Lung (tissue), 12 donors: ENCODE measurements around the gene OTUD5. TPM values are rescaled to one million over a fixed set of nuclear protein-coding genes. Genes with fewer than 3 reads are reported as not detected.

ENCODE experiments used
- ATAC-seq: fragments of 200-7000 bp; cut with Tn5 transposase; one replicate; pipeline ENCODE4 v1.9.1; 2020; ENCODE audit warnings: moderate number of reproducible peaks; ENCODE audit not compliant: insufficient read depth, low FRiP score
- DNase-seq, 3 donors: peaks; one replicate each; pipeline ENCODE4 v3.0.0-alpha.2; 2013 to 2017
- H3K27ac ChIP-seq, 2 donors: one replicate each; pipeline ENCODE4 v1.5.1; 2013; ENCODE audit warnings: mild to moderate bottlenecking in 2 of 2, moderate library complexity in 2 of 2, control low read depth in 1 of 2, inconsistent platforms in 1 of 2, low read depth in 1 of 2, low read length in 1 of 2
- H3K27me3 ChIP-seq, 3 donors: one replicate each; pipeline ENCODE4 v1.5.1; 2013; ENCODE audit warnings: low read length in 2 of 3; ENCODE audit not compliant: control insufficient read depth in 3 of 3, insufficient read depth in 3 of 3
- H3K36me3 ChIP-seq, 4 donors: one replicate each; pipeline ENCODE4 v1.5.1; 2013; ENCODE audit warnings: low read length in 4 of 4, mild to moderate bottlenecking in 1 of 4, moderate library complexity in 1 of 4; ENCODE audit not compliant: control insufficient read depth in 4 of 4, insufficient read depth in 4 of 4
- H3K4me1 ChIP-seq, 5 donors: one replicate each; pipeline ENCODE4 v1.5.1; 2013; ENCODE audit warnings: low read length in 5 of 5, mild to moderate bottlenecking in 2 of 5, moderate library complexity in 1 of 5; ENCODE audit not compliant: control insufficient read depth in 5 of 5, insufficient read depth in 5 of 5
- H3K4me3 ChIP-seq: one replicate; pipeline ENCODE4 v1.5.1; 2013; ENCODE audit warnings: mild to moderate bottlenecking, control low read depth, moderate library complexity
- H3K9ac ChIP-seq, 2 donors: one replicate each; pipeline ENCODE4 v1.5.1; 2013; ENCODE audit warnings: low read length in 2 of 2, control low read depth in 1 of 2; ENCODE audit not compliant: insufficient read depth in 1 of 2
- H3K9me3 ChIP-seq, 4 donors: one replicate each; pipeline ENCODE4 v1.5.1; 2013; ENCODE audit warnings: low read length in 3 of 4, mild to moderate bottlenecking in 1 of 4, moderate library complexity in 1 of 4; ENCODE audit not compliant: control insufficient read depth in 4 of 4, insufficient read depth in 3 of 4
- WGBS, 2 donors: extraction: QIAGEN DNeasy Blood & Tissue Kit; methylation state at CpG; one replicate each; pipeline ENCODE4 v1.1.7; 2013; 5-methylcytosine and 5-hydroxymethylcytosine counted together
- polyA plus RNA-seq, 2 donors: library from polyadenylated mRNA; stranded (reverse); fragments of 200-250 nt; gene quantifications; one replicate each; pipeline ENCODE4 v1.2.1, GENCODE V29; 2013
- total RNA-seq, 2 donors: library from RNA; depleted of rRNA in 1 of 2; stranded (reverse); fragments of >200 nt in 1 of 2; gene quantifications; one replicate each; pipeline ENCODE4 v1.2.1, GENCODE V29; 2014 to 2021
- TF ChIP-seq, protein P1 (sequence below): IDR thresholded peaks from 2 replicates; pipeline ENCODE4 v1.5.1; 2012; ENCODE audit warnings: mild to moderate bottlenecking; ENCODE audit errors: control extremely low read depth, extremely low read depth
- donor health status: control.
- donor health status: control.
- donor health status: Bipolar disorder and iron deficiency.
- donor health status: healthy.
- donor health status: DM: yes; HTN: yes; CAD: no.

Gene OTUD5
- total and polyA plus RNA-seq, 4 donors: 32.4 to 48.2 (median 35.7) TPM

- DNase-seq (no peak), ATAC-seq (no peak)
- Histone ChIP-seq H3K9me3 (peaks cover 0 to 7% (median under 1%) of the 10 kb centered on the region in 4 donors), H3K27me3 (no peaks in the 10 kb centered on the region), H3K36me3 (peaks cover 0 to 3% (median under 1%) of the 10 kb centered on the region in 4 donors), H3K27ac (no peak overlapping the region), H3K4me1 (peaks cover 0 to 9% (median 3%) of the 10 kb centered on the region in 5 donors), H3K4me3 (no peak overlapping the region), H3K9ac (no peak overlapping the region)
- WGBS, 2 donors: 68 to 80% methylated on average over 1 to 4 of the region's 4 CpGs
- TF ChIP-seq, protein P1, sequence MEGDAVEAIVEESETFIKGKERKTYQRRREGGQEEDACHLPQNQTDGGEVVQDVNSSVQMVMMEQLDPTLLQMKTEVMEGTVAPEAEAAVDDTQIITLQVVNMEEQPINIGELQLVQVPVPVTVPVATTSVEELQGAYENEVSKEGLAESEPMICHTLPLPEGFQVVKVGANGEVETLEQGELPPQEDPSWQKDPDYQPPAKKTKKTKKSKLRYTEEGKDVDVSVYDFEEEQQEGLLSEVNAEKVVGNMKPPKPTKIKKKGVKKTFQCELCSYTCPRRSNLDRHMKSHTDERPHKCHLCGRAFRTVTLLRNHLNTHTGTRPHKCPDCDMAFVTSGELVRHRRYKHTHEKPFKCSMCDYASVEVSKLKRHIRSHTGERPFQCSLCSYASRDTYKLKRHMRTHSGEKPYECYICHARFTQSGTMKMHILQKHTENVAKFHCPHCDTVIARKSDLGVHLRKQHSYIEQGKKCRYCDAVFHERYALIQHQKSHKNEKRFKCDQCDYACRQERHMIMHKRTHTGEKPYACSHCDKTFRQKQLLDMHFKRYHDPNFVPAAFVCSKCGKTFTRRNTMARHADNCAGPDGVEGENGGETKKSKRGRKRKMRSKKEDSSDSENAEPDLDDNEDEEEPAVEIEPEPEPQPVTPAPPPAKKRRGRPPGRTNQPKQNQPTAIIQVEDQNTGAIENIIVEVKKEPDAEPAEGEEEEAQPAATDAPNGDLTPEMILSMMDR: no peak
These were observed 64.5 kb downstream of the OTUD5 start for GRCh38 chrX:48892896-48893295.

- DNase-seq (peak; percentile 88 to 90 (median 89)), ATAC-seq (peak; percentile 92)
- peaks cover 0 to 8% (median 3%) of the 10 kb centered on the region in 5 donors for H3K4me1 ChIP-seq
- H3K4me3 ChIP-seq: peak overlapping the region; percentile 36
- WGBS, 2 donors: 4 to 38% methylated on average over 20 to 68 of the region's 68 CpGs
- H3K27me3 ChIP-seq: no peaks in the 10 kb centered on the region
- TF ChIP-seq, protein P1: peak; percentile 41
- H3K9ac ChIP-seq: no peak overlapping the region
- peaks cover 0 to 1% (median 0%) of the 10 kb centered on the region in 4 donors for H3K9me3 ChIP-seq
- peak overlapping the region; percentile 12 to 43 for H3K27ac ChIP-seq
- H3K36me3 ChIP-seq: peaks cover 0 to 3% (median under 1%) of the 10 kb centered on the region in 4 donors
These were observed 65.8 kb downstream of the OTUD5 start for GRCh38 chrX:48891402-48892288.

- Histone ChIP-seq H3K27ac (peak overlapping the region; percentile 5 to 12), H3K36me3 (peaks cover 0 to 3% (median under 1%) of the 10 kb centered on the region in 4 donors), H3K9ac (peak overlapping the region in 1 of 2 donors; percentile 68), H3K4me1 (peaks cover 0 to 5% (median 0%) of the 10 kb centered on the region in 5 donors), H3K4me3 (peak overlapping the region; percentile 36), H3K27me3 (no peaks in the 10 kb centered on the region), H3K9me3 (no peaks in the 10 kb centered on the region)
- DNase-seq: peak; percentile 11 to 24 (median 16)
- TF ChIP-seq, protein P1: no peak
- peak; percentile 39 for ATAC-seq
- 0 to 41% methylated on average over 17 to 35 of the region's 35 CpGs for WGBS, 2 donors
These were observed 66.4 kb downstream of the OTUD5 start for GRCh38 chrX:48890934-48891401.
